HFFc6 (cell line): ENCODE results near the gene STX8. TPM values are rescaled to one million over a fixed set of nuclear protein-coding genes. Genes with fewer than 3 reads are reported as not detected.

Source experiments
- DNase-seq: peaks from one replicate; pipeline ENCODE4 v3.0.0-alpha.2; 2018
- H3K27ac Mint-ChIP-seq: 2 replicates; pipeline ENCODE4 v1.8.0; 2020; ENCODE audit warnings: mild to moderate bottlenecking, mixed read lengths
- H3K27me3 Mint-ChIP-seq: 2 replicates; pipeline ENCODE4 v1.8.0; 2021; ENCODE audit warnings: mild to moderate bottlenecking, moderate library complexity, mixed read lengths; ENCODE audit not compliant: insufficient read depth
- H3K36me3 Mint-ChIP-seq: 2 replicates; pipeline ENCODE4 v1.8.0; 2021; ENCODE audit warnings: low read depth, mixed read lengths
- H3K4me1 Mint-ChIP-seq: 2 replicates; pipeline ENCODE4 v1.8.0; 2020; ENCODE audit warnings: low read depth, mixed read lengths
- H3K4me3 Mint-ChIP-seq: 2 replicates; pipeline ENCODE4 v1.8.0; 2020; ENCODE audit warnings: mild to moderate bottlenecking, moderate library complexity, mixed read lengths
- H3K9me3 Mint-ChIP-seq: 2 replicates; pipeline ENCODE4 v1.8.0; 2020; ENCODE audit warnings: mild to moderate bottlenecking, mixed read lengths
- total RNA-seq, 6 experiments: library from RNA; stranded (reverse); fragmentation: NEBNext Ultra II Directional; extraction: Animal tissue kit (Norgen Biotek cat#: 25700); gene quantifications; 2 replicates in 1 of 6; 3 replicates in 5 of 6; pipeline ENCODE4 v1.2.3, GENCODE V29; 2021
- TF ChIP-seq, protein P1 (sequence below): fragments of 200-600 bp; sonication (generic); IDR thresholded peaks from 2 replicates; pipeline ENCODE4 v1.5.0; 2021; ENCODE audit warnings: antibody characterized with exemption, mild to moderate bottlenecking

STX8 gene
- total RNA-seq, 6 experiments from 2014 or later = 48.9 to 73.8 (median 60.9) TPM

DNA sequence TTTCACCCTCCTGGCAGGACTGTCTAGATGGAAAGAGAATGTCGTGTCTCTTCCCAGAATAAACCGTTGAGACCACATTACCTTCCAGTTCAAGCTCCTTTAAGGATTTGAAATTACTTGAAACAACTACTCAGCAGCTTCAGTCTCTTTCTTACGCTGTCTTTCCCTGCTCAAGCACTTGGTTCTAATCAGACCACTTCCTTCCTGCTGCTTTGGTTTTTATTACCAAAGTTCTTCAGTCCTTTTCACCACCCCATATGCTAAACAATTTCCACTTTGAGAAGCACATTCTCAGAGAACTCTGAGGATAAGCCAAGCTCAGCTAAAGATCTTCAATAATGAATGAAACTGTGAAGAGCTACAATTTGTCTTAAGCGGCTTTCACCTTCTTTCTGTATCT, 105.4 kb downstream of the STX8 start:
- peaks cover 37% of the 10 kb centered on the region for H3K4me1 Mint-ChIP-seq
- no peak overlapping the region for H3K4me3 Mint-ChIP-seq
- peaks cover 6% of the 10 kb centered on the region; the same call in 1 of the 2 replicates for H3K36me3 Mint-ChIP-seq
- peak overlapping the region; percentile 1; the same call in 1 of the 2 replicates for H3K27ac Mint-ChIP-seq
- 0 out of 2 replicates have a peak, but pooled peaks cover 6% of the 10 kb centered on the region for H3K9me3 Mint-ChIP-seq
- DNase-seq = no peak
- TF ChIP-seq, protein P1, sequence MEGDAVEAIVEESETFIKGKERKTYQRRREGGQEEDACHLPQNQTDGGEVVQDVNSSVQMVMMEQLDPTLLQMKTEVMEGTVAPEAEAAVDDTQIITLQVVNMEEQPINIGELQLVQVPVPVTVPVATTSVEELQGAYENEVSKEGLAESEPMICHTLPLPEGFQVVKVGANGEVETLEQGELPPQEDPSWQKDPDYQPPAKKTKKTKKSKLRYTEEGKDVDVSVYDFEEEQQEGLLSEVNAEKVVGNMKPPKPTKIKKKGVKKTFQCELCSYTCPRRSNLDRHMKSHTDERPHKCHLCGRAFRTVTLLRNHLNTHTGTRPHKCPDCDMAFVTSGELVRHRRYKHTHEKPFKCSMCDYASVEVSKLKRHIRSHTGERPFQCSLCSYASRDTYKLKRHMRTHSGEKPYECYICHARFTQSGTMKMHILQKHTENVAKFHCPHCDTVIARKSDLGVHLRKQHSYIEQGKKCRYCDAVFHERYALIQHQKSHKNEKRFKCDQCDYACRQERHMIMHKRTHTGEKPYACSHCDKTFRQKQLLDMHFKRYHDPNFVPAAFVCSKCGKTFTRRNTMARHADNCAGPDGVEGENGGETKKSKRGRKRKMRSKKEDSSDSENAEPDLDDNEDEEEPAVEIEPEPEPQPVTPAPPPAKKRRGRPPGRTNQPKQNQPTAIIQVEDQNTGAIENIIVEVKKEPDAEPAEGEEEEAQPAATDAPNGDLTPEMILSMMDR = no peak
- H3K27me3 Mint-ChIP-seq = peaks cover 1% of the 10 kb centered on the region; the same call in 1 of the 2 replicates

DNA sequence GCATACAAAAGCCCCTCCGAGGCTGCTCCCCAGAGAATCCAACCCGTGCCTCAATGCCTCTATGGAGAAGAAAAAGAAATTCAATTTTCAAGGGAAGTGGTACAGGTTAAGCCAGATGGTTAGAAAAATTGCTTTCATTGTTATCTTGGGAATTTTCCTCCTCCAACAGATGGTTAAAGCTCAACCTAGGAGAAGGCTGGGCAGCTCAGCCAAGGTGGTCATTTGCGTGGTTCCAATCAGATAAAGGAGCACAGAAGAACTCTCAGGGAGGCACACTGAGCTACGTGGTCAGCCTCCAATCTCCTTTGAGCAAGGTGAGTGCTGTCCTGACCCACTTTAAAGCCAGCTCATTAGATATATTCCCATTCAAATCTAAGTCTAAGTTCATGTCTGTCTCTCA, 106.7 kb downstream of the STX8 start:
- H3K4me1 Mint-ChIP-seq = peaks cover 35% of the 10 kb centered on the region
- H3K27ac Mint-ChIP-seq = no peak overlapping the region
- TF ChIP-seq, protein P1 = no peak

DNA sequence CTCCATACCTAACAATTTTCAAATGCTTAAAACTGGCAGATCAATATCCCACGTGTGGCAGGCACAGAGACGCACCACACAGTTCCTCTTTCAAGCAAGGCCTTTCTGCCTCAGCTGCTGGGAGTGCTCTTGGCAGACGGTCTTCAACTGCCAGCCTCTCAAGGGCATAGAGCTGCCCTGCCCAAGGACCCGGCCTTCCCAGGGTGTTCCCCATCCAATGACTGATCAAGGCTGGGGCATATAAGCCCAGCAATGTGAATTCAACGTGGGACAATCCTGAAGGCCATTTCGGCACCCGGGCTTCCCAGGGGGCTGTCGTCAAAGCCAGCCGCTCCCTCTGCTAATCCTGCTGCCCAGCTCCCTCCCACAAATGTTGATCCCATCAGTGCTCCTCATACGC, 107.1 kb downstream of the STX8 start:
- Mint-ChIP-seq H3K27ac (no peak overlapping the region), H3K4me1 (peaks cover 31% of the 10 kb centered on the region), H3K4me3 (no peak overlapping the region), H3K36me3 (no peaks in the 10 kb centered on the region), H3K27me3 (peaks cover 1% of the 10 kb centered on the region; the same call in 1 of the 2 replicates), H3K9me3 (0 out of 2 replicates have a peak, but pooled peaks cover 3% of the 10 kb centered on the region)
- TF ChIP-seq, protein P1 = no peak
- no peak for DNase-seq

More for the DNA sequence above, 106.7 kb downstream of the STX8 start:
- Mint-ChIP-seq H3K9me3 (0 out of 2 replicates have a peak, but pooled peaks cover 6% of the 10 kb centered on the region), H3K27me3 (peaks cover 1% of the 10 kb centered on the region; the same call in 1 of the 2 replicates), H3K36me3 (peaks cover 4% of the 10 kb centered on the region; the same call in 1 of the 2 replicates), H3K4me3 (no peak overlapping the region)
- DNase-seq = no peak

DNA sequence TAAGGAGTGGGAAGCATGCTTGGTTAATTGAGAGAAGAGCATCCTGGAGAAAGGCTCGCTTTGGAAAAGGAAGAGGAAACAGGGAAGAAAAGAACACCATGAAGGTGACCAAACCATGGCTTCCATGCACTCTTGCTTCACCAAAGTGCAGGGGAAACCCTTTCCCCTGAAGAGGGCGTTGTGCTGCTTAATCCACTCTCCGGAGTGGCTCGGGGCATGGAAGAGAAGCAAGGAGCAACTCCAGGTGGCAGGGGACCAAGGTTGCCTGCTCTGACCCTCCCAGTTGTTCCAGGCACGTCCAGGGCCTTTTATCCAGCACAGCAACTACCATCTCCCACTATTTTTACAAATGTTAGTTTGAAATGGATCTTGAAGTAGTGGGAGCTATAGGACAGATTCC, 108.1 kb downstream of the STX8 start:
- no peak for DNase-seq
- peaks cover 22% of the 10 kb centered on the region for H3K4me1 Mint-ChIP-seq
- H3K27ac Mint-ChIP-seq = no peak overlapping the region
- no peak overlapping the region for H3K4me3 Mint-ChIP-seq
- H3K27me3 Mint-ChIP-seq = peaks cover 1% of the 10 kb centered on the region; the same call in 1 of the 2 replicates
- TF ChIP-seq, protein P1 = no peak
- no peaks in the 10 kb centered on the region for H3K9me3 Mint-ChIP-seq
- no peaks in the 10 kb centered on the region for H3K36me3 Mint-ChIP-seq

DNA sequence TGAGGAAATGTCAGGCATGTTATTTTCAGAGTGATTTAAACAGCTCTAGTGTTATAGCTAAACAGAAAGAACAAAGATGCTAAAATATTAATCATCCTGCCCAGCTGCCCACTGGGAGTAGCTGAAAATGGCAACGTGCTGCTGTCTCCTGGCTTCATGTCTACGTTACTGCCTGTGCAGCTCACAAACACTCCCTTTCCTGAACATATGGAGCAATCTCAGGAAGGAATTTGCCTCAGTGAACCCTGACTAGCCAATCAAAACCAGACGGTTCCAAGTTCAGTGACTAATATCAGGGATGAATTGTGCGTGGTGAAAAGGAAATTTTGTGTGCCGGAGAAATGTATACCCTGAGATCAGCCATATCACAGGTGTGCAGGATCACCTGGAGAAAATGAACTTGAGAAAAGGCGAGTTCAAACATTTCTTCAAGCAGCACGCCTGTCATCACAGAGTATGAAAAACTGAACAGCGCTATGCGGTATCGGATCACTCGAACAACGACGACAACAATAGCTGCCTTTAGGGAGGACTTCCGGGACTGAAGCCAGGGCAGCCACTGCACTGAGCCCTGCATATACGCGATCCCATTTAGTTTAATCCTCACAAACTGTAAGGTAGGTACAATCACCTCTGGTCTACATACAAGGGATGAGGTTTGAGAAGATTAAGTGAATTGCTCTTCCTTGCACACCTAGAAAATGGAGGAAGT, 110.3 kb downstream of the STX8 start:
- DNase-seq = no peak
- no peaks in the 10 kb centered on the region for H3K9me3 Mint-ChIP-seq
- TF ChIP-seq, protein P1 = no peak
- no peak overlapping the region for H3K4me3 Mint-ChIP-seq
- peaks cover 3% of the 10 kb centered on the region; the same call in 1 of the 2 replicates for H3K36me3 Mint-ChIP-seq
- H3K4me1 Mint-ChIP-seq = peaks cover 10% of the 10 kb centered on the region
- peaks cover 1% of the 10 kb centered on the region; the same call in 1 of the 2 replicates for H3K27me3 Mint-ChIP-seq
- H3K27ac Mint-ChIP-seq = no peak overlapping the region
